Nephron (organoid): ENCODE data around the gene PRDM16.

ENCODE experiments used
- H3K27ac Mint-ChIP-seq, 3 experiments: 2 replicates each; pipeline ENCODE4 v1.8.0; 2020; ENCODE audit warnings: mixed read lengths in 3 of 3, mild to moderate bottlenecking in 2 of 3, moderate library complexity in 1 of 3
- H3K27me3 Mint-ChIP-seq: 2 replicates; pipeline ENCODE4 v1.8.0; 2021; ENCODE audit warnings: low read depth, mild to moderate bottlenecking, moderate library complexity, mixed read lengths
- H3K36me3 Mint-ChIP-seq: 2 replicates; pipeline ENCODE4 v1.8.0; 2020; ENCODE audit warnings: low read depth, mixed read lengths
- H3K4me1 Mint-ChIP-seq: 2 replicates; pipeline ENCODE4 v1.8.0; 2020; ENCODE audit warnings: mixed read lengths
- H3K4me3 Mint-ChIP-seq, 3 experiments: 2 replicates each; pipeline ENCODE4 v1.8.0; 2020; ENCODE audit warnings: mild to moderate bottlenecking in 3 of 3, mixed read lengths in 3 of 3, moderate library complexity in 2 of 3
- H3K9me3 Mint-ChIP-seq: 2 replicates; pipeline ENCODE4 v1.8.0; 2020; ENCODE audit warnings: mixed read lengths
- CTCF ChIP-seq, 3 experiments: fragments of 200-600 bp; sonication (generic); IDR thresholded peaks; one replicate each; pipeline ENCODE4 v1.5.0; 2021; ENCODE audit warnings: antibody characterized with exemption in 3 of 3; ENCODE audit not compliant: unreplicated experiment in 3 of 3

Gene PRDM16

GRCh38 chr1:3190256-3191041, 121.4 kb downstream of the PRDM16 start:
- Mint-ChIP-seq H3K27me3 (peaks cover 47% of the 10 kb centered on the region), H3K36me3 (peaks cover 3% of the 10 kb centered on the region), H3K4me3 (no peak overlapping the region), H3K9me3 (no peaks in the 10 kb centered on the region), H3K27ac (no peak overlapping the region), H3K4me1 (peaks cover 8% of the 10 kb centered on the region)
- no peak for TF ChIP-seq CTCF (IDR thresholded peaks at IDR 0.05; ENCODE audit: unreplicated experiment in 3 of 3)

- H3K27ac Mint-ChIP-seq: no peak overlapping the region
- no peak overlapping the region for H3K4me3 Mint-ChIP-seq
- peaks cover 40% of the 10 kb centered on the region for H3K27me3 Mint-ChIP-seq
- no peaks in the 10 kb centered on the region for H3K9me3 Mint-ChIP-seq
- peaks cover 3% of the 10 kb centered on the region for H3K36me3 Mint-ChIP-seq
- TF ChIP-seq CTCF (IDR thresholded peaks at IDR 0.05; ENCODE audit: unreplicated experiment in 3 of 3): no peak
- no peaks in the 10 kb centered on the region for H3K4me1 Mint-ChIP-seq
Measured at GRCh38 chr1:3192361-3192760, 123.4 kb downstream of the PRDM16 start.

GRCh38 chr1:3192825-3193224, 123.8 kb downstream of the PRDM16 start:
- no peak for TF ChIP-seq CTCF (IDR thresholded peaks at IDR 0.05; ENCODE audit: unreplicated experiment in 3 of 3)
- Mint-ChIP-seq H3K4me3 (no peak overlapping the region), H3K4me1 (no peaks in the 10 kb centered on the region), H3K36me3 (peaks cover 3% of the 10 kb centered on the region), H3K27me3 (peaks cover 36% of the 10 kb centered on the region), H3K9me3 (no peaks in the 10 kb centered on the region), H3K27ac (no peak overlapping the region)

- Mint-ChIP-seq H3K36me3 (peaks cover 3% of the 10 kb centered on the region), H3K4me3 (no peak overlapping the region), H3K9me3 (no peaks in the 10 kb centered on the region), H3K4me1 (peaks cover 4% of the 10 kb centered on the region), H3K27ac (no peak overlapping the region), H3K27me3 (peaks cover 35% of the 10 kb centered on the region)
- TF ChIP-seq CTCF (IDR thresholded peaks at IDR 0.05; ENCODE audit: unreplicated experiment in 3 of 3): no peak
Measured at GRCh38 chr1:3193811-3194210, 124.8 kb downstream of the PRDM16 start.

GRCh38 chr1:3194760-3195479, 125.9 kb downstream of the PRDM16 start:
- Mint-ChIP-seq H3K9me3 (no peaks in the 10 kb centered on the region), H3K4me1 (peaks cover 7% of the 10 kb centered on the region), H3K27ac (peak overlapping the region in 1 of 3 experiments; percentile 44), H3K36me3 (peaks cover 3% of the 10 kb centered on the region), H3K4me3 (no peak overlapping the region), H3K27me3 (peaks cover 36% of the 10 kb centered on the region)
- TF ChIP-seq CTCF (IDR thresholded peaks at IDR 0.05; ENCODE audit: unreplicated experiment in 3 of 3): no peak
